Keratinocyte (primary cell): ENCODE measurements around the gene PTPRN2. TPM values are rescaled to one million over a fixed set of nuclear protein-coding genes. Genes with fewer than 3 reads are reported as not detected.
"Not testable (repeated sequence)": the region's sequence is repeated elsewhere in the genome, so short reads cannot be mapped to it uniquely, and the experiment has no call there.

Experiments
- DNase-seq: peaks from one replicate; pipeline ENCODE4 v3.0.0-alpha.2; 2011; ENCODE audit warnings: low read depth, missing footprints, low spot score
- FAIRE-seq: peaks from 2 replicates; lab custom pipeline; 2011; peaks lifted over from hg19 to GRCh38; lab: Jason Lieb, UNC
- H2AFZ ChIP-seq: 2 replicates; pipeline ENCODE4 v1.6.0; 2012; ENCODE audit warnings: low read length, control low read depth, inconsistent platforms; ENCODE audit not compliant: control insufficient read depth
- H3K27ac ChIP-seq: 2 replicates; pipeline ENCODE4 v1.5.1; 2011; ENCODE audit warnings: low read length; ENCODE audit not compliant: control insufficient read depth, insufficient read depth
- H3K27me3 ChIP-seq: 3 replicates; pipeline ENCODE4 v1.6.0; 2011; ENCODE audit warnings: low read length; ENCODE audit not compliant: control insufficient read depth, insufficient read depth; ENCODE audit errors: extremely low read depth
- H3K36me3 ChIP-seq, 2 experiments: 2 replicates in 1 of 2; 3 replicates in 1 of 2; pipeline ENCODE4 v1.5.1; 2011; ENCODE audit warnings: low read length in 2 of 2, mild to moderate bottlenecking in 1 of 2; ENCODE audit not compliant: control insufficient read depth in 2 of 2, insufficient read depth in 2 of 2; ENCODE audit errors: extremely low read depth in 1 of 2
- H3K4me1 ChIP-seq: 3 replicates; pipeline ENCODE4 v1.5.1; 2011; ENCODE audit warnings: low read length; ENCODE audit not compliant: control insufficient read depth, insufficient read depth; ENCODE audit errors: extremely low read depth
- H3K4me2 ChIP-seq: 3 replicates; pipeline ENCODE4 v1.6.0; 2011; ENCODE audit warnings: low read depth, low read length; ENCODE audit not compliant: control insufficient read depth, insufficient read depth; ENCODE audit errors: extremely low read depth
- H3K4me3 ChIP-seq, 3 experiments: fragments of 200-600 bp in 1 of 3; sonication (generic) in 1 of 3; 2 replicates in 2 of 3; 3 replicates in 1 of 3; pipeline ENCODE4 v1.5.1; 2011 to 2016; ENCODE audit warnings: low read length in 3 of 3, mild to moderate bottlenecking in 3 of 3, control low read depth in 2 of 3, inconsistent platforms in 1 of 3, low read depth in 1 of 3, mixed read lengths in 1 of 3, mixed run types in 1 of 3, moderate library complexity in 1 of 3; ENCODE audit not compliant: control insufficient read depth in 2 of 3, insufficient read depth in 2 of 3; ENCODE audit errors: extremely low read depth in 1 of 3
- H3K79me2 ChIP-seq: 2 replicates; pipeline ENCODE4 v1.6.0; 2012; ENCODE audit warnings: low read length; ENCODE audit not compliant: control insufficient read depth, insufficient read depth
- H3K9ac ChIP-seq: 3 replicates; pipeline ENCODE4 v1.6.0; 2011; ENCODE audit warnings: low read length; ENCODE audit not compliant: control insufficient read depth, insufficient read depth; ENCODE audit errors: extremely low read depth
- H3K9me1 ChIP-seq: 3 replicates; pipeline ENCODE4 v1.6.0; 2011; ENCODE audit warnings: low read length; ENCODE audit not compliant: control insufficient read depth, insufficient read depth; ENCODE audit errors: extremely low read depth
- H3K9me3 ChIP-seq: 2 replicates; pipeline ENCODE4 v1.5.1; 2012; ENCODE audit warnings: low read depth, low read length; ENCODE audit not compliant: control insufficient read depth
- H4K20me1 ChIP-seq: 3 replicates; pipeline ENCODE4 v1.6.0; 2011; ENCODE audit warnings: low read length; ENCODE audit not compliant: control insufficient read depth, insufficient read depth; ENCODE audit errors: extremely low read depth
- CTCF ChIP-seq, 3 experiments: IDR thresholded peaks in 1 of 3; conservative IDR thresholded peaks in 1 of 3; optimal IDR thresholded peaks in 1 of 3; 2 replicates in 2 of 3; 3 replicates in 1 of 3; pipeline versions ENCODE3 to v1.5.1; 2011; ENCODE audit warnings: low read length in 3 of 3, mild to moderate bottlenecking in 3 of 3, moderate library complexity in 2 of 3, control low read depth in 1 of 3, inconsistent platforms in 1 of 3; ENCODE audit not compliant: insufficient read depth in 2 of 3; ENCODE audit errors: extremely low read depth in 1 of 3
- EZH2 ChIP-seq: IDR thresholded peaks from one replicate; pipeline ENCODE4 v1.6.1; 2012; ENCODE audit warnings: inconsistent platforms, mild to moderate bottlenecking, low read length, moderate library complexity
- dilution Hi-C: fragments of 300-500 bp; cut with MboI; formaldehyde crosslinking; loops from one replicate; pipeline ENCODE4 v1.7.0; 2020; ENCODE audit warnings: low sequenced_read_pairs; ENCODE audit not compliant: extremely low pct_ligation_motif_present
- polyA plus RNA-seq, 5 experiments: library from polyadenylated mRNA; depleted of rRNA in 3 of 5; stranded (reverse) in 3 of 5; stranded (forward) in 1 of 5; unstranded in 1 of 5; fragments of >200 nt; gene quantifications; 1 replicate in 1 of 5; 2 replicates in 3 of 5; 3 replicates in 1 of 5; pipeline versions ENCODE4 v1.2.1 to v1.2.3, GENCODE V29; 2011 to 2012; ENCODE audit warnings: missing spikeins in 2 of 5, low read depth in 1 of 5, low replicate concordance in 1 of 5

Gene PTPRN2
- polyA plus RNA-seq, 1 donor (not counting 4 experiments of a cell fraction or from before 2014, with no cell fraction given): not detected

- Histone ChIP-seq H3K9me1 (no peaks in the 10 kb centered on the region), H4K20me1 (no peaks in the 10 kb centered on the region), H3K27me3 (no peaks in the 10 kb centered on the region), H3K4me2 (no peak overlapping the region), H3K9ac (no peak overlapping the region), H3K4me3 (no peak overlapping the region), H3K4me1 (no peaks in the 10 kb centered on the region), H3K79me2 (no peaks in the 10 kb centered on the region), H3K36me3 (peaks cover 0 to 9% of the 10 kb centered on the region in 2 experiments), H3K27ac (no peak overlapping the region), H2AFZ (no peak overlapping the region), H3K9me3 (no peaks in the 10 kb centered on the region)
- TF ChIP-seq CTCF (optimal IDR thresholded peaks at IDR 0.05 in 1 of 3, IDR thresholded peaks at IDR 0.05 in 1 of 3, conservative IDR thresholded peaks at IDR 0.05 in 1 of 3; ENCODE audit: extremely low read depth in 1 of 3, insufficient read depth in 2 of 3, low read length in 3 of 3) (no peak), EZH2 (no peak)
- dilution Hi-C loops: no loop called here
- DNase-seq (no peak), FAIRE-seq (no peak)
Observed at GRCh38 chr7:158631574-158632195, 44.1 kb upstream of the PTPRN2 start.

GRCh38 chr7:158626289-158626688 lies 38.7 kb upstream of the PTPRN2 start:
- H3K36me3 ChIP-seq: not testable (repeated sequence)

GRCh38 chr7:158623241-158623640 lies 35.6 kb upstream of the PTPRN2 start:
- H4K20me1 ChIP-seq: no peaks in the 10 kb centered on the region
- H3K27ac ChIP-seq: no peak overlapping the region
- H3K9me1 ChIP-seq: no peaks in the 10 kb centered on the region
- dilution Hi-C loops: no loop called here
- H3K27me3 ChIP-seq: no peaks in the 10 kb centered on the region
- H3K9ac ChIP-seq: no peak overlapping the region
- H3K79me2 ChIP-seq: no peaks in the 10 kb centered on the region
- H3K4me2 ChIP-seq: no peak overlapping the region
- no peak overlapping the region for H2AFZ ChIP-seq
- H3K4me3 ChIP-seq: no peak overlapping the region
- FAIRE-seq (no peak), DNase-seq (no peak)
- TF ChIP-seq CTCF (optimal IDR thresholded peaks at IDR 0.05 in 1 of 3, IDR thresholded peaks at IDR 0.05 in 1 of 3, conservative IDR thresholded peaks at IDR 0.05 in 1 of 3; ENCODE audit: extremely low read depth in 1 of 3, insufficient read depth in 2 of 3, low read length in 3 of 3) (no peak), EZH2 (no peak)
- H3K9me3 ChIP-seq: no peaks in the 10 kb centered on the region
- H3K36me3 ChIP-seq: peaks cover 0 to 5% of the 10 kb centered on the region in 2 experiments
- no peaks in the 10 kb centered on the region for H3K4me1 ChIP-seq

More at GRCh38 chr7:158626289-158626688, 38.7 kb upstream of the PTPRN2 start:
- dilution Hi-C loops, H3K9me1 ChIP-seq, FAIRE-seq, H4K20me1 ChIP-seq, H3K9me3 ChIP-seq, H3K79me2 ChIP-seq, H3K27me3 ChIP-seq, H3K4me2 ChIP-seq, H3K9ac ChIP-seq, DNase-seq, H3K27ac ChIP-seq, H2AFZ ChIP-seq, H3K4me3 ChIP-seq, H3K4me1 ChIP-seq: not testable (repeated sequence)
